HepG2 (cell line): ENCODE results near the gene C2orf81. TPM values are rescaled to one million over a fixed set of nuclear protein-coding genes. Genes with fewer than 3 reads are reported as not detected.

Source experiments
- HIVEP1 ChIP-seq: sonication (generic); formaldehyde crosslinking; IDR thresholded peaks from 2 replicates; pipeline ENCODE4 v1.4.0; 2020; ENCODE audit warnings: mild to moderate bottlenecking, missing genetic modification reagents
- HMG20A ChIP-seq: IDR thresholded peaks from 2 replicates; pipeline ENCODE4 v1.6.1; 2016; ENCODE audit warnings: borderline replicate concordance
- HNRNPK ChIP-seq: fragments of 200-400 bp; formaldehyde crosslinking; IDR thresholded peaks from 2 replicates; pipeline ENCODE4 v1.6.1; 2018; ENCODE audit warnings: low read length, low read depth, moderate library complexity, mild to moderate bottlenecking; ENCODE audit not compliant: poor library complexity, severe bottlenecking
- HNRNPUL1 ChIP-seq: fragments of 200-400 bp; formaldehyde crosslinking; IDR thresholded peaks from 2 replicates; pipeline ENCODE4 v1.6.1; 2017; ENCODE audit warnings: low read depth, mild to moderate bottlenecking, low read length, moderate library complexity
- KDM5A ChIP-seq: fragments of 200-600 bp; sonication (generic); IDR thresholded peaks from 2 replicates; pipeline ENCODE4 v1.7.0; 2018; ENCODE audit warnings: antibody characterized with exemption, mild to moderate bottlenecking, low read length, borderline replicate concordance
- NFE2 ChIP-seq: sonication (generic); formaldehyde crosslinking; IDR thresholded peaks from 2 replicates; pipeline ENCODE4 v1.4.0; 2020; ENCODE audit warnings: missing genetic modification reagents
- PLRG1 ChIP-seq: fragments of 450-650 bp; conservative IDR thresholded peaks from 2 replicates; pipeline ENCODE4 v1.6.1; 2016
- POLR2A ChIP-seq, 2 experiments: IDR thresholded peaks; 2 replicates each; pipeline ENCODE4 v1.6.1; 2011; ENCODE audit warnings: low read depth in 2 of 2, low read length in 2 of 2, mild to moderate bottlenecking in 1 of 2, moderate library complexity in 1 of 2; ENCODE audit not compliant: insufficient read depth in 1 of 2
- PTBP1 ChIP-seq: fragments of 200-400 bp; formaldehyde crosslinking; IDR thresholded peaks from 2 replicates; pipeline ENCODE4 v1.6.1; 2018; ENCODE audit warnings: low read length, low read depth; ENCODE audit not compliant: poor library complexity, severe bottlenecking
- RAD21 ChIP-seq: fragments of 450-650 bp; formaldehyde crosslinking; IDR thresholded peaks from 2 replicates; pipeline ENCODE4 v1.5.0; 2020; ENCODE audit warnings: mild to moderate bottlenecking
- SMYD3 ChIP-seq: sonication (generic); formaldehyde crosslinking; IDR thresholded peaks from 2 replicates; pipeline ENCODE4 v1.8.1; 2023; ENCODE audit warnings: mild to moderate bottlenecking, missing genetic modification reagents
- TCF7L2 ChIP-seq: IDR thresholded peaks from 2 replicates; pipeline ENCODE4 v1.6.1; 2011; ENCODE audit warnings: mild to moderate bottlenecking, low read depth, low read length, moderate library complexity
- U2AF1 ChIP-seq: fragments of 200-400 bp; formaldehyde crosslinking; optimal IDR thresholded peaks from 2 replicates; pipeline ENCODE3; 2017; ENCODE audit warnings: mild to moderate bottlenecking, low read depth, low read length
- ZEB1 ChIP-seq: IDR thresholded peaks from 2 replicates; pipeline ENCODE4 v1.6.1; 2012; ENCODE audit warnings: mild to moderate bottlenecking, low read depth, inconsistent platforms; ENCODE audit not compliant: insufficient replicate concordance
- ZNF24 ChIP-seq: fragments of 450-650 bp; IDR thresholded peaks from 2 replicates; pipeline ENCODE4 v1.6.1; 2017; ENCODE audit warnings: antibody characterized with exemption, mild to moderate bottlenecking
- ZNF275 ChIP-seq: sonication (generic); formaldehyde crosslinking; IDR thresholded peaks from 2 replicates; pipeline ENCODE4 v1.8.0; 2022; ENCODE audit warnings: missing genetic modification reagents, mild to moderate bottlenecking, inconsistent platforms, borderline replicate concordance
- ZNF317 ChIP-seq: sonication (generic); formaldehyde crosslinking; IDR thresholded peaks from 2 replicates; pipeline ENCODE4 v1.5.0; 2020; ENCODE audit warnings: mild to moderate bottlenecking, missing genetic modification reagents
- ZNF512B ChIP-seq: sonication (generic); formaldehyde crosslinking; IDR thresholded peaks from 2 replicates; pipeline ENCODE4 v1.5.1; 2020; ENCODE audit warnings: missing genetic modification reagents, mild to moderate bottlenecking, borderline replicate concordance
- ZNF576 ChIP-seq: sonication (generic); formaldehyde crosslinking; IDR thresholded peaks from 2 replicates; pipeline ENCODE4 v1.4.0; 2020; ENCODE audit warnings: mild to moderate bottlenecking, missing genetic modification reagents
- ZNF724P ChIP-seq: sonication (generic); formaldehyde crosslinking; IDR thresholded peaks from 2 replicates; pipeline ENCODE4 v1.8.0; 2022; ENCODE audit warnings: missing genetic modification reagents, borderline replicate concordance
- ZNF773 ChIP-seq: sonication (generic); formaldehyde crosslinking; IDR thresholded peaks from 2 replicates; pipeline ENCODE4 v1.4.0; 2020; ENCODE audit warnings: missing genetic modification reagents, borderline replicate concordance
- ZNF792 ChIP-seq: IDR thresholded peaks from 2 replicates; pipeline ENCODE4 v1.6.1; 2016
- polyA plus RNA-seq, 8 experiments: library from polyadenylated mRNA; depleted of rRNA in 3 of 8; stranded (reverse) in 7 of 8; unstranded in 1 of 8; fragments of >200 nt; fragmentation: Illumina TruSeq in 4 of 8; extraction: Trizol in 4 of 8; gene quantifications; 2 replicates each; pipeline versions ENCODE4 v1.2.1 to v1.2.3, GENCODE V29; 2011 to 2016; ENCODE audit warnings: low read depth in 4 of 8, missing spikeins in 1 of 8, mixed read lengths in 1 of 8; ENCODE audit not compliant: insufficient read depth in 1 of 8
- total RNA-seq, 5 experiments: library from RNA; depleted of rRNA; stranded (reverse); fragments of >200 nt; fragmentation: Illumina TruSeq; extraction: Trizol; gene quantifications; 2 replicates each; pipeline ENCODE4 v1.2.3, GENCODE V29; 2016; ENCODE audit warnings: low read depth in 1 of 5
- TF ChIP-seq, protein P1 (sequence below): IDR thresholded peaks from 2 replicates; pipeline ENCODE4 v1.6.1; 2016; ENCODE audit warnings: low read depth, control low read depth

Gene C2orf81
- total and polyA plus RNA-seq, 2 of the 13 experiments (the other 11 are each of a cell fraction or from before 2014, with no cell fraction given) = 0.15 to 0.17 TPM

- peak; percentile 53; the same call in 1 of the 2 replicates for TF ChIP-seq KDM5A
- no peak for TF ChIP-seq NFE2 (CRISPR knock-in tag)
- TF ChIP-seq PLRG1 = no peak
- TF ChIP-seq TCF7L2 = no peak
- no peak for TF ChIP-seq PTBP1
- peak; percentile 69; the same call in 1 of the 2 replicates for TF ChIP-seq ZNF724P
- peak; percentile 52; the same call in 1 of the 2 replicates for TF ChIP-seq ZNF275
- peak; percentile 91 for TF ChIP-seq HNRNPK
- TF ChIP-seq U2AF1 = no peak
- peak; percentile 55; the same call in 1 of the 2 replicates for TF ChIP-seq ZNF317 (CRISPR knock-in tag)
- peak; percentile 66 for TF ChIP-seq RAD21
- TF ChIP-seq ZNF773 (CRISPR knock-in tag) = no peak; the same call in 1 of the 2 replicates
- TF ChIP-seq POLR2A (IDR thresholded peaks at IDR 0.05; ENCODE audit: insufficient read depth in 1 of 2, low read depth in 2 of 2, low read length in 2 of 2) = peak; percentile 58 to 73
- TF ChIP-seq, protein P1, sequence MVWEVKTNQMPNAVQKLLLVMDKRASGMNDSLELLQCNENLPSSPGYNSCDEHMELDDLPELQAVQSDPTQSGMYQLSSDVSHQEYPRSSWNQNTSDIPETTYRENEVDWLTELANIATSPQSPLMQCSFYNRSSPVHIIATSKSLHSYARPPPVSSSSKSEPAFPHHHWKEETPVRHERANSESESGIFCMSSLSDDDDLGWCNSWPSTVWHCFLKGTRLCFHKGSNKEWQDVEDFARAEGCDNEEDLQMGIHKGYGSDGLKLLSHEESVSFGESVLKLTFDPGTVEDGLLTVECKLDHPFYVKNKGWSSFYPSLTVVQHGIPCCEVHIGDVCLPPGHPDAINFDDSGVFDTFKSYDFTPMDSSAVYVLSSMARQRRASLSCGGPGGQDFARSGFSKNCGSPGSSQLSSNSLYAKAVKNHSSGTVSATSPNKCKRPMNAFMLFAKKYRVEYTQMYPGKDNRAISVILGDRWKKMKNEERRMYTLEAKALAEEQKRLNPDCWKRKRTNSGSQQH = no peak
- no peak; the same call in 1 of the 2 replicates for TF ChIP-seq ZNF576
- peak; percentile 68; the same call in 1 of the 2 replicates for TF ChIP-seq ZNF792 (CRISPR knock-in tag)
- no peak; the same call in 1 of the 2 replicates for TF ChIP-seq ZNF512B (CRISPR knock-in tag)
- 0 out of 2 replicates have a peak, but pooled peaks have one; percentile 23 for TF ChIP-seq ZNF24
- TF ChIP-seq HIVEP1 (CRISPR knock-in tag) = peak; percentile 98
- peak; percentile 41 for TF ChIP-seq ZEB1
- TF ChIP-seq HNRNPUL1 = no peak
- TF ChIP-seq HMG20A (CRISPR knock-in tag) = peak; percentile 67; the same call in 1 of the 2 replicates
- TF ChIP-seq SMYD3 = peak; percentile 62; the same call in 1 of the 2 replicates
These were observed 19.2 kb upstream of the C2orf81 start (continued) for GRCh38 chr2:74440378-74441169.
